HCT116 (cell line): ENCODE measurements around the gene TMEM271. TPM values are rescaled to one million over a fixed set of nuclear protein-coding genes. Genes with fewer than 3 reads are reported as not detected.

Experiments
- ATAC-seq: fragments of 200-7000 bp; cut with Tn5 transposase; 2 replicates; pipeline ENCODE4 v1.9.1; 2020; ENCODE audit warnings: mild to moderate bottlenecking, moderate library complexity
- BruUV-seq: library from RNA; stranded (reverse); fragments of 400-500 nt; replicated peaks from 2 replicates; lab custom pipeline; 2021; lab: Mats Ljungman, UMichigan
- CTCF ChIA-PET: fragments of 300-600 bp; sonication (Branson Sonifier 250); formaldehyde crosslinking; loops from one replicate; lab custom pipeline; 2021; ENCODE audit warnings: antibody characterized with exemption; lab: Charles Lee
- POLR2A ChIA-PET: fragments of 300-600, 350-600 bp; sonication (Branson Sonifier 250); formaldehyde crosslinking; loops from one replicate; lab custom pipeline; 2021; ENCODE audit warnings: antibody characterized with exemption; lab: Charles Lee
- RAD21 ChIA-PET, 2 experiments: fragments of 300-600 bp; sonication (Branson Sonifier 250); formaldehyde crosslinking; loops; one replicate each; lab custom pipeline; 2023; ENCODE audit warnings: low total read pairs in 2 of 2; ENCODE audit not compliant: uncharacterized antibody in 2 of 2, unreplicated experiment in 2 of 2, low non-redundant PET in 1 of 2; lab: Charles Lee
- DNase-seq: peaks from one replicate; pipeline ENCODE4 v3.0.0-alpha.2; 2010; ENCODE audit warnings: low read depth, low spot score
- H2AFZ ChIP-seq: fragments of 200-600 bp; shearing (Covaris generic), sonication (generic); 2 replicates; pipeline ENCODE4 v1.6.1; 2017; ENCODE audit warnings: low read depth, mixed run types, mixed read lengths, antibody characterized with exemption, low read length; ENCODE audit not compliant: poor library complexity, severe bottlenecking
- H3K27ac ChIP-seq: 2 replicates; pipeline ENCODE4 v1.5.1; 2012; ENCODE audit warnings: low read depth, low read length
- H3K27me3 ChIP-seq: fragments of 200-600 bp; sonication (generic); 2 replicates; pipeline ENCODE4 v1.6.1; 2016; ENCODE audit warnings: mixed run types, low read length, mixed read lengths; ENCODE audit not compliant: insufficient read depth
- H3K36me3 ChIP-seq, 2 experiments: fragments of 200-500 bp in 1 of 2; fragments of 200-600 bp in 1 of 2; sonication (Bioruptor generic) in 1 of 2; sonication (generic) in 1 of 2; 2 replicates each; pipeline versions ENCODE4 v1.5.1 to v1.6.1; 2014 to 2016; ENCODE audit warnings: low read length in 2 of 2, inconsistent platforms in 1 of 2, mixed read lengths in 1 of 2, mixed run types in 1 of 2; ENCODE audit not compliant: insufficient read depth in 2 of 2, control insufficient read depth in 1 of 2
- H3K4me1 ChIP-seq, 2 experiments: fragments of 200-600 bp in 1 of 2; sonication (generic) in 1 of 2; 2 replicates each; pipeline versions ENCODE4 v1.5.1 to v1.6.1; 2012 to 2017; ENCODE audit warnings: low read length in 2 of 2, inconsistent platforms in 1 of 2, mild to moderate bottlenecking in 1 of 2, mixed read lengths in 1 of 2, mixed run types in 1 of 2, moderate library complexity in 1 of 2; ENCODE audit not compliant: insufficient read depth in 2 of 2, control insufficient read depth in 1 of 2
- H3K4me2 ChIP-seq: fragments of 200-600 bp; sonication (generic); 2 replicates; pipeline ENCODE4 v1.6.1; 2017; ENCODE audit warnings: mixed run types, low read length, mixed read lengths
- H3K4me3 ChIP-seq, 2 experiments: fragments of 200-600 bp in 1 of 2; sonication (generic) in 1 of 2; replicated peaks in 1 of 2; 2 replicates each; pipeline ENCODE4 v1.5.1; 2011 to 2016; ENCODE audit warnings: low read length in 2 of 2, control low read depth in 1 of 2, low read depth in 1 of 2, mild to moderate bottlenecking in 1 of 2, mixed read lengths in 1 of 2, mixed run types in 1 of 2
- H3K79me2 ChIP-seq: fragments of 200-600 bp; sonication (generic); 2 replicates; pipeline ENCODE4 v1.6.1; 2017; ENCODE audit warnings: mild to moderate bottlenecking, mixed run types, low read length, moderate library complexity, mixed read lengths; ENCODE audit not compliant: insufficient read depth
- H3K9ac ChIP-seq: fragments of 200-600 bp; sonication (generic); 2 replicates; pipeline ENCODE4 v1.6.1; 2016; ENCODE audit warnings: low read length, mixed read lengths
- H3K9me2 ChIP-seq: fragments of 200-600 bp; sonication (generic), shearing (Covaris generic); 2 replicates; pipeline ENCODE4 v1.6.1; 2017; ENCODE audit warnings: mixed run types, mild to moderate bottlenecking, moderate library complexity; ENCODE audit not compliant: insufficient read depth
- H3K9me3 ChIP-seq, 2 experiments: fragments of 200-500 bp in 1 of 2; fragments of 200-600 bp in 1 of 2; sonication (Bioruptor generic) in 1 of 2; sonication (generic) in 1 of 2; 2 replicates each; pipeline ENCODE4 v1.6.1; 2014 to 2017; ENCODE audit warnings: low read length in 2 of 2, mixed read lengths in 2 of 2, inconsistent platforms in 1 of 2, low read depth in 1 of 2, mild to moderate bottlenecking in 1 of 2, mixed run types in 1 of 2, moderate library complexity in 1 of 2; ENCODE audit not compliant: control insufficient read depth in 1 of 2, insufficient read depth in 1 of 2
- H4K20me1 ChIP-seq: fragments of 200-600 bp; sonication (generic), shearing (Covaris generic); 2 replicates; pipeline ENCODE4 v1.6.1; 2017; ENCODE audit warnings: mixed run types, mild to moderate bottlenecking, moderate library complexity; ENCODE audit not compliant: insufficient read depth
- ATF3 ChIP-seq: IDR thresholded peaks from 2 replicates; pipeline ENCODE4 v1.6.1; 2012
- CEBPB ChIP-seq: IDR thresholded peaks from 2 replicates; pipeline ENCODE4 v1.6.1; 2012; ENCODE audit warnings: low read depth
- CTCF ChIP-seq, 3 experiments: fragments of 200-600 bp in 1 of 3; sonication (generic) in 1 of 3; IDR thresholded peaks in 2 of 3; conservative IDR thresholded peaks in 1 of 3; 2 replicates each; pipeline ENCODE4 v1.5.1; 2012 to 2017; ENCODE audit warnings: low read depth in 2 of 3, low read length in 2 of 3, antibody characterized with exemption in 1 of 3, borderline replicate concordance in 1 of 3, control low read depth in 1 of 3, mild to moderate bottlenecking in 1 of 3, mixed read lengths in 1 of 3, mixed run types in 1 of 3, moderate library complexity in 1 of 3; ENCODE audit not compliant: insufficient read depth in 1 of 3
- EGR1 ChIP-seq: IDR thresholded peaks from 2 replicates; pipeline ENCODE4 v1.6.1; 2012; ENCODE audit warnings: low read depth
- ELF1 ChIP-seq: IDR thresholded peaks from 2 replicates; pipeline ENCODE4 v1.6.1; 2012; ENCODE audit warnings: low read depth, borderline replicate concordance
- EZH2 ChIP-seq: fragments of 200-600 bp; sonication (generic); IDR thresholded peaks from 2 replicates; pipeline ENCODE4 v1.6.1; 2017; ENCODE audit warnings: antibody characterized with exemption, mixed run types
- FOSL1 ChIP-seq: IDR thresholded peaks from 2 replicates; pipeline ENCODE4 v1.6.1; 2012; ENCODE audit warnings: low read depth
- JUND ChIP-seq: IDR thresholded peaks from 2 replicates; pipeline ENCODE4 v1.6.1; 2012
- MAX ChIP-seq: IDR thresholded peaks from 2 replicates; pipeline ENCODE4 v1.6.1; 2012
- POLR2A ChIP-seq: IDR thresholded peaks from 2 replicates; pipeline ENCODE4 v1.7.0; 2011; ENCODE audit warnings: borderline replicate concordance; ENCODE audit not compliant: insufficient read depth, insufficient read length; ENCODE audit errors: extremely low read depth
- POLR2AphosphoS5 ChIP-seq: IDR thresholded peaks from 2 replicates; pipeline ENCODE4 v1.6.1; 2011; ENCODE audit warnings: mild to moderate bottlenecking, low read depth, low read length, moderate library complexity
- RAD21 ChIP-seq: IDR thresholded peaks from 2 replicates; pipeline ENCODE4 v1.6.1; 2012; ENCODE audit warnings: low read depth, mild to moderate bottlenecking
- SIN3A ChIP-seq: IDR thresholded peaks from 2 replicates; pipeline ENCODE4 v1.6.1; 2012; ENCODE audit warnings: low read depth
- SP1 ChIP-seq: IDR thresholded peaks from 2 replicates; pipeline ENCODE4 v1.6.1; 2012; ENCODE audit warnings: low read depth
- SRF ChIP-seq: IDR thresholded peaks from 2 replicates; pipeline ENCODE4 v1.6.1; 2012; ENCODE audit warnings: low read depth
- YY1 ChIP-seq: IDR thresholded peaks from 2 replicates; pipeline ENCODE4 v1.6.1; 2011; ENCODE audit warnings: low read length, low read depth, moderate library complexity, mild to moderate bottlenecking; ENCODE audit not compliant: insufficient replicate concordance; ENCODE audit errors: extremely low read depth
- ZBTB33 ChIP-seq: IDR thresholded peaks from 2 replicates; pipeline ENCODE4 v1.6.1; 2011; ENCODE audit warnings: mild to moderate bottlenecking, low read length, moderate library complexity; ENCODE audit not compliant: insufficient replicate concordance; ENCODE audit errors: extremely low read depth
- ZFX ChIP-seq: fragments of 450-650 bp; IDR thresholded peaks from 2 replicates; pipeline ENCODE4 v1.6.1; 2017
- ZNF274 ChIP-seq: fragments of 200-500 bp; sonication (Bioruptor generic); IDR thresholded peaks from 2 replicates; pipeline ENCODE4 v1.6.1; 2014; ENCODE audit warnings: mild to moderate bottlenecking, low read depth, low read length, inconsistent platforms
- intact Hi-C: fragments of 100-400 bp; cut with micrococcal nuclease; formaldehyde crosslinking; loops from 2 replicates; pipeline ENCODE4 v1.10.0; 2022
- total RNA-seq: library from RNA; stranded (reverse); gene quantifications from one replicate; pipeline ENCODE4 v1.2.1, GENCODE V29; 2021; ENCODE audit not compliant: unreplicated experiment

The TMEM271 gene
- total RNA-seq, 1 experiment from 2014 or later = not detected

GRCh38 chr4:566508-567295 is 9.4 kb downstream of the TMEM271 start:
- RAD21 ChIA-PET = no interaction called here
- H2AFZ ChIP-seq = no peak overlapping the region

GRCh38 chr4:566035-566434 is 10.1 kb downstream of the TMEM271 start:
- no peak overlapping the region for H3K4me3 ChIP-seq
- ATAC-seq (no peak), DNase-seq (no peak)
- H3K4me1 ChIP-seq = no peaks in the 10 kb centered on the region
- H3K9me3 ChIP-seq = no peaks in the 10 kb centered on the region
- H3K79me2 ChIP-seq = no peaks in the 10 kb centered on the region
- no peak overlapping the region for H2AFZ ChIP-seq
- H4K20me1 ChIP-seq = no peaks in the 10 kb centered on the region
- RAD21 ChIA-PET = no interaction called here
- intact Hi-C loops = no loop called here
- H3K27me3 ChIP-seq = no peaks in the 10 kb centered on the region
- no peaks in the 10 kb centered on the region for H3K9me2 ChIP-seq
- no TSS peak for BruUV-seq
- H3K36me3 ChIP-seq = no peaks in the 10 kb centered on the region
- no peak overlapping the region for H3K9ac ChIP-seq
- POLR2A ChIA-PET = no interaction called here
- H3K4me2 ChIP-seq = no peak overlapping the region
- CTCF ChIA-PET = no interaction called here
- no peak overlapping the region for H3K27ac ChIP-seq
- TF ChIP-seq ZFX = no peak
- no peak for TF ChIP-seq CEBPB
- TF ChIP-seq CTCF (IDR thresholded peaks at IDR 0.05 in 2 of 3, conservative IDR thresholded peaks at IDR 0.05 in 1 of 3; ENCODE audit: borderline replicate concordance in 1 of 3, insufficient read depth in 1 of 3, low read depth in 2 of 3, low read length in 2 of 3) = no peak
- TF ChIP-seq ZBTB33 = no peak
- no peak for TF ChIP-seq ELF1
- TF ChIP-seq POLR2AphosphoS5 = no peak
- no peak for TF ChIP-seq POLR2A
- no peak for TF ChIP-seq FOSL1

More at GRCh38 chr4:566508-567295, 9.4 kb downstream of the TMEM271 start:
- no TSS peak for BruUV-seq
- ATAC-seq = no peak
- no peak for TF ChIP-seq POLR2A
- no peak for TF ChIP-seq ATF3
- no peak for TF ChIP-seq JUND
- TF ChIP-seq SRF = no peak
- TF ChIP-seq SP1 = no peak
- no peak for TF ChIP-seq POLR2AphosphoS5
- no peak for TF ChIP-seq SIN3A
- no peak for TF ChIP-seq RAD21
- no peak for TF ChIP-seq ZFX
- no peak for TF ChIP-seq CEBPB
- TF ChIP-seq YY1 = no peak
- TF ChIP-seq MAX = no peak
- no peak for TF ChIP-seq EGR1
- no peak for TF ChIP-seq ZNF274
- no peak for TF ChIP-seq EZH2
- Histone ChIP-seq H3K9me2 (no peaks in the 10 kb centered on the region), H3K9me3 (no peaks in the 10 kb centered on the region), H3K4me1 (no peaks in the 10 kb centered on the region), H3K79me2 (no peaks in the 10 kb centered on the region), H3K27ac (no peak overlapping the region), H3K4me3 (no peak overlapping the region), H3K4me2 (no peak overlapping the region), H4K20me1 (no peaks in the 10 kb centered on the region), H3K36me3 (no peaks in the 10 kb centered on the region), H3K9ac (no peak overlapping the region), H3K27me3 (no peaks in the 10 kb centered on the region)
- CTCF ChIA-PET = no interaction called here
- POLR2A ChIA-PET = no interaction called here
- intact Hi-C loops = no loop called here
- no peak for DNase-seq
